IMR-90 (cell line): ENCODE data around the gene DYDC1. TPM values are rescaled to one million over a fixed set of nuclear protein-coding genes. Genes with fewer than 3 reads are reported as not detected.

Source experiments
- ATAC-seq: fragments of 200-7000 bp; cut with Tn5 transposase; 2 replicates; pipeline ENCODE4 v1.9.1; 2020; ENCODE audit warnings: low read depth, mild to moderate bottlenecking, moderate library complexity
- BruUV-seq: library from RNA; stranded (reverse); fragments of 400-500 nt; replicated peaks from 2 replicates; lab custom pipeline; 2021; lab: Mats Ljungman, UMichigan
- CTCF ChIA-PET: fragments of 300-600 bp; formaldehyde crosslinking; extraction: SDS; loops from one replicate; lab custom pipeline; 2021; ENCODE audit warnings: antibody characterized with exemption; lab: Yijun Ruan, JAX
- POLR2A ChIA-PET: fragments of 300-600 bp; sonication (Branson Sonifier 250); formaldehyde crosslinking; loops from one replicate; lab custom pipeline; 2022; ENCODE audit warnings: antibody characterized with exemption; ENCODE audit not compliant: unreplicated experiment; lab: Charles Lee
- DNase-seq: peaks from one replicate; pipeline ENCODE4 v3.0.0; 2013
- H2AFZ ChIP-seq: replicated peaks from 2 replicates; pipeline ENCODE3; 2013; ENCODE audit warnings: low read length, mild to moderate bottlenecking; ENCODE audit not compliant: poor library complexity
- H2AK5ac ChIP-seq: 2 replicates; pipeline ENCODE4 v1.6.1; 2013; ENCODE audit warnings: low read depth, low read length, inconsistent platforms
- H2AK9ac ChIP-seq: replicated peaks from 2 replicates; pipeline ENCODE3; 2013; ENCODE audit warnings: mild to moderate bottlenecking, low read depth, low read length, moderate library complexity; ENCODE audit not compliant: poor library complexity
- H2BK120ac ChIP-seq: 2 replicates; pipeline ENCODE4 v1.6.1; 2013; ENCODE audit warnings: low read depth, low read length, inconsistent platforms
- H2BK15ac ChIP-seq: 3 replicates; pipeline ENCODE4 v1.6.1; 2013; ENCODE audit warnings: low read depth, low read length, inconsistent platforms
- H2BK20ac ChIP-seq: 2 replicates; pipeline ENCODE4 v1.6.1; 2013; ENCODE audit warnings: low read depth, mild to moderate bottlenecking, inconsistent platforms, low read length, moderate library complexity
- H2BK5ac ChIP-seq: 2 replicates; pipeline ENCODE4 v1.6.1; 2013; ENCODE audit warnings: mild to moderate bottlenecking, low read depth, low read length, inconsistent platforms; ENCODE audit not compliant: poor library complexity, severe bottlenecking
- H3K14ac ChIP-seq: replicated peaks from 2 replicates; pipeline ENCODE4 v1.6.1; 2013; ENCODE audit warnings: low read depth, low read length, inconsistent platforms
- H3K18ac ChIP-seq: 2 replicates; pipeline ENCODE4 v1.6.1; 2013; ENCODE audit warnings: low read depth, low read length, control low read depth
- H3K23ac ChIP-seq: 2 replicates; pipeline ENCODE4 v1.6.1; 2013; ENCODE audit warnings: low read depth, low read length, inconsistent platforms
- H3K27ac ChIP-seq: 2 replicates; pipeline ENCODE4 v1.5.1; 2013; ENCODE audit warnings: mild to moderate bottlenecking, control low read depth, low read length; ENCODE audit not compliant: insufficient read depth
- H3K27me3 ChIP-seq: 2 replicates; pipeline ENCODE4 v1.6.1; 2013; ENCODE audit warnings: low read length; ENCODE audit not compliant: control insufficient read depth, insufficient read depth
- H3K36me3 ChIP-seq: 2 replicates; pipeline ENCODE4 v1.6.1; 2013; ENCODE audit warnings: low read length, mixed read lengths; ENCODE audit not compliant: control insufficient read depth, insufficient read depth
- H3K4ac ChIP-seq: 2 replicates; pipeline ENCODE4 v1.6.1; 2013; ENCODE audit warnings: low read depth, low read length, inconsistent platforms
- H3K4me1 ChIP-seq: 2 replicates; pipeline ENCODE4 v1.6.1; 2013; ENCODE audit warnings: low read length, mixed read lengths; ENCODE audit not compliant: control insufficient read depth, insufficient read depth
- H3K4me2 ChIP-seq: 2 replicates; pipeline ENCODE4 v1.6.1; 2013; ENCODE audit warnings: low read depth, mild to moderate bottlenecking, control low read depth, low read length, moderate library complexity
- H3K4me3 ChIP-seq: 2 replicates; pipeline ENCODE4 v1.5.1; 2013; ENCODE audit warnings: low read depth, mild to moderate bottlenecking, control low read depth, low read length, moderate library complexity; ENCODE audit not compliant: insufficient read depth
- H3K56ac ChIP-seq: 2 replicates; pipeline ENCODE4 v1.6.1; 2013; ENCODE audit warnings: low read length, inconsistent platforms; ENCODE audit not compliant: insufficient read depth; ENCODE audit errors: extremely low read depth
- H3K79me1 ChIP-seq, 2 experiments: 2 replicates each; pipeline ENCODE4 v1.6.1; 2013; ENCODE audit warnings: low read length in 2 of 2, inconsistent platforms in 1 of 2, low read depth in 1 of 2
- H3K9ac ChIP-seq: 2 replicates; pipeline ENCODE4 v1.6.1; 2013; ENCODE audit warnings: low read depth, low read length, control low read depth
- H3K9me1 ChIP-seq: 2 replicates; pipeline ENCODE4 v1.6.1; 2013; ENCODE audit warnings: low read length, inconsistent platforms; ENCODE audit not compliant: insufficient read depth
- H3K9me3 ChIP-seq: 2 replicates; pipeline ENCODE4 v1.6.1; 2013; ENCODE audit warnings: low read length; ENCODE audit not compliant: control insufficient read depth, insufficient read depth
- H4K20me1 ChIP-seq: 2 replicates; pipeline ENCODE4 v1.6.1; 2013; ENCODE audit warnings: low read length, inconsistent platforms; ENCODE audit not compliant: insufficient read depth
- H4K5ac ChIP-seq: 2 replicates; pipeline ENCODE4 v1.6.1; 2013; ENCODE audit warnings: mild to moderate bottlenecking, low read depth, low read length, control low read depth
- H4K8ac ChIP-seq, 2 experiments: 2 replicates each; pipeline ENCODE4 v1.6.1; 2013; ENCODE audit warnings: low read depth in 2 of 2, low read length in 2 of 2, control low read depth in 1 of 2, inconsistent platforms in 1 of 2
- H4K91ac ChIP-seq: 2 replicates; pipeline ENCODE4 v1.6.1; 2013; ENCODE audit warnings: low read depth, low read length, inconsistent platforms; ENCODE audit not compliant: insufficient read depth
- BHLHE40 ChIP-seq: fragments of 150-350 bp; IDR thresholded peaks from 2 replicates; pipeline ENCODE4 v1.6.1; 2016; ENCODE audit warnings: mild to moderate bottlenecking, low read depth, low read length
- CEBPB ChIP-seq: IDR thresholded peaks from 2 replicates; pipeline ENCODE4 v1.6.1; 2012; ENCODE audit warnings: low read depth, low read length, improper control_type of control experiment
- CHD1 ChIP-seq: IDR thresholded peaks from 2 replicates; pipeline ENCODE4 v1.6.1; 2012; ENCODE audit warnings: low read depth, low read length, improper control_type of control experiment
- CTCF ChIP-seq: conservative IDR thresholded peaks from 2 replicates; pipeline ENCODE4 v1.5.1; 2012; ENCODE audit warnings: mild to moderate bottlenecking, low read depth, low read length, improper control_type of control experiment
- ELK1 ChIP-seq: fragments of 150-350 bp; IDR thresholded peaks from 2 replicates; pipeline ENCODE4 v1.6.1; 2016; ENCODE audit warnings: low read depth, mild to moderate bottlenecking, low read length, moderate library complexity, borderline replicate concordance
- FOS ChIP-seq: fragments of 150-350 bp; IDR thresholded peaks from 2 replicates; pipeline ENCODE4 v1.6.1; 2016; ENCODE audit warnings: low read depth, low read length
- MAFK ChIP-seq: IDR thresholded peaks from 2 replicates; pipeline ENCODE4 v1.6.1; 2012; ENCODE audit warnings: low read depth, low read length, improper control_type of control experiment
- MAZ ChIP-seq: IDR thresholded peaks from 2 replicates; pipeline ENCODE4 v1.6.1; 2012; ENCODE audit warnings: low read depth, mild to moderate bottlenecking, low read length, improper control_type of control experiment, moderate library complexity, borderline replicate concordance
- MXI1 ChIP-seq: IDR thresholded peaks from 2 replicates; pipeline ENCODE4 v1.6.1; 2012; ENCODE audit warnings: low read depth, mild to moderate bottlenecking, low read length, moderate library complexity, borderline replicate concordance
- NFE2L2 ChIP-seq: fragments of 150-350 bp; IDR thresholded peaks from 2 replicates; pipeline ENCODE4 v1.6.1; 2016; ENCODE audit warnings: low read depth, mild to moderate bottlenecking, low read length
- POLR2A ChIP-seq: IDR thresholded peaks from 2 replicates; pipeline ENCODE4 v1.6.1; 2012; ENCODE audit warnings: mild to moderate bottlenecking, low read depth, low read length
- RAD21 ChIP-seq: IDR thresholded peaks from 2 replicates; pipeline ENCODE4 v1.6.1; 2012; ENCODE audit warnings: low read length, improper control_type of control experiment
- RCOR1 ChIP-seq: IDR thresholded peaks from 2 replicates; pipeline ENCODE4 v1.6.1; 2012; ENCODE audit warnings: mild to moderate bottlenecking, low read length, improper control_type of control experiment; ENCODE audit not compliant: insufficient replicate concordance
- RFX5 ChIP-seq: IDR thresholded peaks from 2 replicates; pipeline ENCODE4 v1.8.0; 2012; ENCODE audit warnings: low read depth, mild to moderate bottlenecking, low read length, moderate library complexity
- SMC3 ChIP-seq: fragments of 150-350 bp; IDR thresholded peaks from 2 replicates; pipeline ENCODE4 v1.6.1; 2016; ENCODE audit warnings: low read depth, mild to moderate bottlenecking, antibody characterized with exemption, low read length, moderate library complexity
- WGBS, 2 experiments: methylation state at CpG; one replicate each; pipeline versions ENCODE4 v1.1.5 to v1.1.7; 2013; ENCODE audit warnings: missing lambda C conversion rate in 2 of 2; ENCODE audit not compliant: insufficient read length in 1 of 2; ENCODE audit errors: extremely low coverage in 2 of 2; 5-methylcytosine and 5-hydroxymethylcytosine counted together
- dilution Hi-C: fragments of 300-500 bp; cut with HindIII; formaldehyde crosslinking; loops from one replicate; pipeline ENCODE4 v1.14.3; 2018; ENCODE audit warnings: low sequenced_read_pairs; ENCODE audit not compliant: unreplicated experiment
- in situ Hi-C: fragments of 300-500 bp; cut with MboI; formaldehyde crosslinking; loops from 3 replicates; pipeline ENCODE4 v1.14.3; 2019; ENCODE audit warnings: low sequenced_read_pairs, inconsistent platforms, mixed read lengths
- intact Hi-C: fragments of 100-400 bp; cut with micrococcal nuclease; formaldehyde crosslinking; loops from 2 replicates; pipeline ENCODE4 v1.10.0; 2022
- polyA plus RNA-seq, 3 experiments: library from polyadenylated mRNA; depleted of rRNA; stranded (reverse); fragments of >200 nt; gene quantifications; 2 replicates each; pipeline ENCODE4 v1.2.3, GENCODE V29; 2012; ENCODE audit warnings: low replicate concordance in 1 of 3
- total RNA-seq: library from RNA; depleted of rRNA; stranded (reverse); fragments of >200 nt; gene quantifications from 2 replicates; pipeline ENCODE4 v1.2.3, GENCODE V29; 2012
- TF ChIP-seq, protein P1 (sequence below): fragments of 150-350 bp; IDR thresholded peaks from 2 replicates; pipeline ENCODE4 v1.6.1; 2017; ENCODE audit warnings: mild to moderate bottlenecking, antibody characterized with exemption, low read length, low read depth

DYDC1 gene
- total and polyA plus RNA-seq, 2 of the 4 experiments (the other 2 are of a cell fraction): not detected

- BruUV-seq: no TSS peak
These were observed 16.1 kb upstream of the DYDC1 start for GRCh38 chr10:80372675-80373074.

More at GRCh38 chr10:80372675-80373074, 16.1 kb upstream of the DYDC1 start:
- POLR2A ChIA-PET: no interaction called here
- Histone ChIP-seq H3K4me3 (no peak overlapping the region), H2BK5ac (no peak overlapping the region), H3K56ac (no peak overlapping the region), H2AK9ac (no peak overlapping the region), H3K18ac (no peak overlapping the region), H4K20me1 (no peaks in the 10 kb centered on the region), H2AFZ (no peak overlapping the region), H3K23ac (no peak overlapping the region), H3K4ac (no peak overlapping the region), H3K27me3 (no peaks in the 10 kb centered on the region; the same call in 1 of the 2 replicates), H3K9ac (no peak overlapping the region), H2BK20ac (no peak overlapping the region), H3K9me1 (no peaks in the 10 kb centered on the region), H2BK120ac (no peak overlapping the region), H4K5ac (no peak overlapping the region), H3K14ac (no peak overlapping the region), H2AK5ac (no peak overlapping the region), H3K27ac (no peak overlapping the region), H4K91ac (no peak overlapping the region), H3K79me1 (no peaks in the 10 kb centered on the region), H3K36me3 (no peaks in the 10 kb centered on the region), H3K4me1 (no peaks in the 10 kb centered on the region), H4K8ac (no peak overlapping the region), H3K9me3 (no peaks in the 10 kb centered on the region), H2BK15ac (no peak overlapping the region), H3K4me2 (no peak overlapping the region)
- no CpG with 5 or more reads among the region's 5 CpGs for WGBS, 2 experiments
- TF ChIP-seq FOS (no peak), MAZ (no peak), POLR2A (no peak), RCOR1 (no peak), ELK1 (no peak), CHD1 (no peak), RFX5 (no peak), CTCF (no peak), BHLHE40 (no peak), NFE2L2 (no peak), CEBPB (no peak), SMC3 (no peak), RAD21 (no peak), MAFK (no peak), MXI1 (no peak)
- TF ChIP-seq, protein P1, sequence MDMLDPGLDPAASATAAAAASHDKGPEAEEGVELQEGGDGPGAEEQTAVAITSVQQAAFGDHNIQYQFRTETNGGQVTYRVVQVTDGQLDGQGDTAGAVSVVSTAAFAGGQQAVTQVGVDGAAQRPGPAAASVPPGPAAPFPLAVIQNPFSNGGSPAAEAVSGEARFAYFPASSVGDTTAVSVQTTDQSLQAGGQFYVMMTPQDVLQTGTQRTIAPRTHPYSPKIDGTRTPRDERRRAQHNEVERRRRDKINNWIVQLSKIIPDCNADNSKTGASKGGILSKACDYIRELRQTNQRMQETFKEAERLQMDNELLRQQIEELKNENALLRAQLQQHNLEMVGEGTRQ: no peak
- ATAC-seq (no peak), DNase-seq (no peak)
- intact Hi-C loops (no loop called here), in situ Hi-C loops (no loop called here), dilution Hi-C loops (no loop called here)
- CTCF ChIA-PET: no interaction called here
